K562 (cell line): Measurements from ENCODE around the gene ITPR1. TPM values are rescaled to one million over a fixed set of nuclear protein-coding genes. Genes with fewer than 3 reads are reported as not detected.

Experiments
- FOS ChIP-seq: IDR thresholded peaks from 3 replicates; pipeline ENCODE4 v1.6.1; 2011; ENCODE audit not compliant: insufficient read length; ENCODE audit errors: extremely low read depth
- FOXJ3 ChIP-seq: sonication (generic); formaldehyde crosslinking; IDR thresholded peaks from 2 replicates; pipeline ENCODE4 v1.4.0; 2020; ENCODE audit warnings: mild to moderate bottlenecking, missing genetic modification reagents
- JUND ChIP-seq, 2 experiments: IDR thresholded peaks; 2 replicates in 1 of 2; 3 replicates in 1 of 2; pipeline ENCODE4 v1.6.1; 2011; ENCODE audit warnings: borderline replicate concordance in 2 of 2, low read depth in 2 of 2, low read length in 2 of 2, improper control_type of control experiment in 1 of 2, missing biosample characterization in 1 of 2, missing genetic modification characterization in 1 of 2, missing genetic modification reagents in 1 of 2
- KDM1A ChIP-seq, 2 experiments: fragments of 450-650 bp; IDR thresholded peaks; 2 replicates each; pipeline ENCODE4 v1.6.1; 2016; ENCODE audit warnings: mild to moderate bottlenecking in 2 of 2
- MAFK ChIP-seq: IDR thresholded peaks from 2 replicates; pipeline ENCODE4 v1.6.1; 2011; ENCODE audit warnings: low read length, improper control_type of control experiment
- MECOM ChIP-seq: fragments of 250-450 bp; sonication (Bioruptor Pico); IDR thresholded peaks from 2 replicates; pipeline ENCODE4 v1.8.0; 2022; ENCODE audit warnings: inconsistent platforms
- NFYB ChIP-seq: IDR thresholded peaks from 2 replicates; pipeline ENCODE4 v1.6.1; 2011; ENCODE audit warnings: mild to moderate bottlenecking, moderate library complexity; ENCODE audit not compliant: insufficient read length; ENCODE audit errors: extremely low read depth
- POLR2B ChIP-seq: fragments of 450-650 bp; IDR thresholded peaks from 2 replicates; pipeline ENCODE4 v1.6.1; 2018; ENCODE audit warnings: low read depth; ENCODE audit not compliant: partially characterized antibody
- RBM14 ChIP-seq: fragments of 200-400 bp; formaldehyde crosslinking; IDR thresholded peaks from 2 replicates; pipeline ENCODE4 v1.6.1; 2018; ENCODE audit warnings: low read depth, mild to moderate bottlenecking, low read length, moderate library complexity, borderline replicate concordance; ENCODE audit not compliant: insufficient read depth
- SMARCE1 ChIP-seq: fragments of 450-650 bp; IDR thresholded peaks from 2 replicates; pipeline ENCODE4 v1.7.1; 2016; ENCODE audit warnings: mild to moderate bottlenecking
- SP1 ChIP-seq: sonication (generic); formaldehyde crosslinking; IDR thresholded peaks from 2 replicates; pipeline ENCODE4 v1.8.1; 2022; ENCODE audit warnings: mild to moderate bottlenecking, missing genetic modification reagents
- TAF9B ChIP-seq: fragments of 450-650 bp; IDR thresholded peaks from 2 replicates; pipeline ENCODE4 v1.6.1; 2018; ENCODE audit warnings: mild to moderate bottlenecking; ENCODE audit not compliant: partially characterized antibody
- ZBTB7A ChIP-seq: IDR thresholded peaks from 2 replicates; pipeline ENCODE4 v1.6.1; 2011; ENCODE audit warnings: low read depth, mild to moderate bottlenecking, low read length, moderate library complexity, borderline replicate concordance; ENCODE audit not compliant: control insufficient read depth
- polyA plus RNA-seq, 8 experiments: library from polyadenylated mRNA; depleted of rRNA in 4 of 8; stranded (reverse) in 5 of 8; unstranded in 3 of 8; fragments of >200 nt; fragmentation: Nextera tagmentation in 2 of 8; fragmentation: Illumina TruSeq in 1 of 8; extraction: Ambion mirVana in 2 of 8; extraction: Trizol in 1 of 8; gene quantifications; 2 replicates each; pipeline versions ENCODE4 v1.2.1 to v1.2.3, GENCODE V29; 2011 to 2014; ENCODE audit warnings: inconsistent platforms in 1 of 8, missing spikeins in 1 of 8
- total RNA-seq, 7 experiments: library from RNA; depleted of rRNA in 6 of 7; stranded (reverse); fragments of >200 nt in 6 of 7; fragmentation: Illumina TruSeq in 2 of 7; extraction: Trizol in 2 of 7; gene quantifications; 2 replicates each; pipeline versions ENCODE4 v1.2.1 to v1.2.3, GENCODE V29; 2011 to 2021; ENCODE audit warnings: low replicate concordance in 1 of 7
- TF ChIP-seq, protein P1 (sequence below): fragments of 250-450 bp; sonication (Bioruptor Pico); IDR thresholded peaks from 2 replicates; pipeline ENCODE4 v1.8.0; 2021; ENCODE audit warnings: moderate library complexity, mild to moderate bottlenecking, inconsistent platforms
- TF ChIP-seq, protein P2 (sequence below), 2 experiments: fragments of 450-650 bp; IDR thresholded peaks; 2 replicates each; pipeline ENCODE4 v1.6.1; 2018; ENCODE audit warnings: mild to moderate bottlenecking in 2 of 2, low read depth in 1 of 2; ENCODE audit not compliant: partially characterized antibody in 2 of 2
- TF ChIP-seq, protein P3 (sequence below): fragments of 200-800 bp; sonication (Bioruptor generic); IDR thresholded peaks from 2 replicates; pipeline ENCODE4 v1.6.1; 2017; ENCODE audit warnings: missing genetic modification characterization, missing compliant biosample characterization
- TF ChIP-seq, protein P4 (sequence below): sonication (generic); formaldehyde crosslinking; IDR thresholded peaks from 2 replicates; pipeline ENCODE4 v1.8.0; 2022; ENCODE audit warnings: mild to moderate bottlenecking, missing genetic modification reagents

The ITPR1 gene
- total and polyA plus RNA-seq, 9 of the 15 experiments (the other 6 are each of a cell fraction or from before 2014, with no cell fraction given) = 22.4 to 40.0 (median 27.4) TPM

DNA sequence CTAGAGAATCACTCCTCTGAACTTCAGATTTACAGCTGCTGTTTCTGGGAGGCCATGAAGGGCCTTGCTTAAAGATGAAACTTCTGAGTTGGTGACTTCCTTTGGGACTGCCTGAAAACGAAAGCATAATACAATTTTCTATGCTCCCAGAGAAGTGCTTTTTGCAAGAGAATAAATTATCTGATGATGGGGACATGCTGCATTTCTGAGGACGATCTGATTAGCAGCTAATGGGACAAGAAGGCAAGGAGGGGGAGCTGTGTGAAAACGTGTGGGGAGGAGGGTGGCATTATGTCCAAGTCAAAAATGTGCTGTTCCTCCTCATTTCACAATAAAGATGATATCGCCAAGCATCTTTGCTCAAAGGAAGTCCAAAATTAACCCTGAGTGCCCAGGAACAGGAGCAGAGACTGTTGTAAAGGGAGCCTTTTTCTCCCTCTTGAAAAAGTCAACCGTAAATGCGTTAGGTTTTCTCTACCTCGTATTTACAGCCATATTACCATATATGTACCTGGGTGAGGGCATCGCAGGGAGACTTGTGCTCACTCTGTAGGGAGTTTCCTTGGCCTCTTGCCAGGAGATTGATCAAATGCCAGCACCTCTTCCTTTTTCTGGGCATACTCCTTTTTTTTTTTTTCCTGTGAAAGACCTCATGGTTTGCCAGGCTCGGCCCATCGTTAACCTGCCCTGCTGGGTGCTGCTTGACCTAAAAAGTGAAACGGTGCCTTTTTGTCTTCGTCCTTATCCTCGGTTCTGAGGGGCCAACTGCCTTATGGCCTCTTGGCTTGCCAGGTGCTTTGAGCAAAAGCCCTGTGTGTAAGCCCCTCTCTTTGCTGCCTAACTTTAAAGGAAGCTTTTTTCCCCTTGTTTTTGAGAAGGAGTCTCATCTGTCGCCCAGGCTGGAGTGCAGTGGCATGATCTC is 11.5 kb downstream of the ITPR1 start (continued):
- TF ChIP-seq JUND (IDR thresholded peaks at IDR 0.05; ENCODE audit: borderline replicate concordance, low read depth, low read length) = no peak
- peak; percentile 27; the same call in 1 of the 3 replicates for TF ChIP-seq JUND (tag; IDR thresholded peaks at IDR 0.05; ENCODE audit: borderline replicate concordance, low read depth, low read length)
- TF ChIP-seq, protein P1, sequence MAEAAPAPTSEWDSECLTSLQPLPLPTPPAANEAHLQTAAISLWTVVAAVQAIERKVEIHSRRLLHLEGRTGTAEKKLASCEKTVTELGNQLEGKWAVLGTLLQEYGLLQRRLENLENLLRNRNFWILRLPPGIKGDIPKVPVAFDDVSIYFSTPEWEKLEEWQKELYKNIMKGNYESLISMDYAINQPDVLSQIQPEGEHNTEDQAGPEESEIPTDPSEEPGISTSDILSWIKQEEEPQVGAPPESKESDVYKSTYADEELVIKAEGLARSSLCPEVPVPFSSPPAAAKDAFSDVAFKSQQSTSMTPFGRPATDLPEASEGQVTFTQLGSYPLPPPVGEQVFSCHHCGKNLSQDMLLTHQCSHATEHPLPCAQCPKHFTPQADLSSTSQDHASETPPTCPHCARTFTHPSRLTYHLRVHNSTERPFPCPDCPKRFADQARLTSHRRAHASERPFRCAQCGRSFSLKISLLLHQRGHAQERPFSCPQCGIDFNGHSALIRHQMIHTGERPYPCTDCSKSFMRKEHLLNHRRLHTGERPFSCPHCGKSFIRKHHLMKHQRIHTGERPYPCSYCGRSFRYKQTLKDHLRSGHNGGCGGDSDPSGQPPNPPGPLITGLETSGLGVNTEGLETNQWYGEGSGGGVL (CRISPR knock-in tag) = no peak
- TF ChIP-seq, protein P2, sequence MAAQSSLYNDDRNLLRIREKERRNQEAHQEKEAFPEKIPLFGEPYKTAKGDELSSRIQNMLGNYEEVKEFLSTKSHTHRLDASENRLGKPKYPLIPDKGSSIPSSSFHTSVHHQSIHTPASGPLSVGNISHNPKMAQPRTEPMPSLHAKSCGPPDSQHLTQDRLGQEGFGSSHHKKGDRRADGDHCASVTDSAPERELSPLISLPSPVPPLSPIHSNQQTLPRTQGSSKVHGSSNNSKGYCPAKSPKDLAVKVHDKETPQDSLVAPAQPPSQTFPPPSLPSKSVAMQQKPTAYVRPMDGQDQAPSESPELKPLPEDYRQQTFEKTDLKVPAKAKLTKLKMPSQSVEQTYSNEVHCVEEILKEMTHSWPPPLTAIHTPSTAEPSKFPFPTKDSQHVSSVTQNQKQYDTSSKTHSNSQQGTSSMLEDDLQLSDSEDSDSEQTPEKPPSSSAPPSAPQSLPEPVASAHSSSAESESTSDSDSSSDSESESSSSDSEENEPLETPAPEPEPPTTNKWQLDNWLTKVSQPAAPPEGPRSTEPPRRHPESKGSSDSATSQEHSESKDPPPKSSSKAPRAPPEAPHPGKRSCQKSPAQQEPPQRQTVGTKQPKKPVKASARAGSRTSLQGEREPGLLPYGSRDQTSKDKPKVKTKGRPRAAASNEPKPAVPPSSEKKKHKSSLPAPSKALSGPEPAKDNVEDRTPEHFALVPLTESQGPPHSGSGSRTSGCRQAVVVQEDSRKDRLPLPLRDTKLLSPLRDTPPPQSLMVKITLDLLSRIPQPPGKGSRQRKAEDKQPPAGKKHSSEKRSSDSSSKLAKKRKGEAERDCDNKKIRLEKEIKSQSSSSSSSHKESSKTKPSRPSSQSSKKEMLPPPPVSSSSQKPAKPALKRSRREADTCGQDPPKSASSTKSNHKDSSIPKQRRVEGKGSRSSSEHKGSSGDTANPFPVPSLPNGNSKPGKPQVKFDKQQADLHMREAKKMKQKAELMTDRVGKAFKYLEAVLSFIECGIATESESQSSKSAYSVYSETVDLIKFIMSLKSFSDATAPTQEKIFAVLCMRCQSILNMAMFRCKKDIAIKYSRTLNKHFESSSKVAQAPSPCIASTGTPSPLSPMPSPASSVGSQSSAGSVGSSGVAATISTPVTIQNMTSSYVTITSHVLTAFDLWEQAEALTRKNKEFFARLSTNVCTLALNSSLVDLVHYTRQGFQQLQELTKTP (IDR thresholded peaks at IDR 0.05; ENCODE audit: low read depth in 1 of 2, partially characterized antibody in 2 of 2) = no peak
- TF ChIP-seq SP1 = no peak
- TF ChIP-seq FOXJ3 (CRISPR knock-in tag) = no peak
- no peak for TF ChIP-seq ZBTB7A
- peak; percentile 49; the same call in 1 of the 2 replicates for TF ChIP-seq SMARCE1
- TF ChIP-seq POLR2B = no peak
- no peak for TF ChIP-seq NFYB
- no peak for TF ChIP-seq TAF9B
- TF ChIP-seq RBM14 = no peak
- TF ChIP-seq KDM1A (IDR thresholded peaks at IDR 0.05) = no peak
- TF ChIP-seq, protein P3, sequence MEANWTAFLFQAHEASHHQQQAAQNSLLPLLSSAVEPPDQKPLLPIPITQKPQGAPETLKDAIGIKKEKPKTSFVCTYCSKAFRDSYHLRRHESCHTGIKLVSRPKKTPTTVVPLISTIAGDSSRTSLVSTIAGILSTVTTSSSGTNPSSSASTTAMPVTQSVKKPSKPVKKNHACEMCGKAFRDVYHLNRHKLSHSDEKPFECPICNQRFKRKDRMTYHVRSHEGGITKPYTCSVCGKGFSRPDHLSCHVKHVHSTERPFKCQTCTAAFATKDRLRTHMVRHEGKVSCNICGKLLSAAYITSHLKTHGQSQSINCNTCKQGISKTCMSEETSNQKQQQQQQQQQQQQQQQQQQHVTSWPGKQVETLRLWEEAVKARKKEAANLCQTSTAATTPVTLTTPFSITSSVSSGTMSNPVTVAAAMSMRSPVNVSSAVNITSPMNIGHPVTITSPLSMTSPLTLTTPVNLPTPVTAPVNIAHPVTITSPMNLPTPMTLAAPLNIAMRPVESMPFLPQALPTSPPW (CRISPR knock-in tag) = peak; percentile 75; the same call in 1 of the 2 replicates
- TF ChIP-seq, protein P4, sequence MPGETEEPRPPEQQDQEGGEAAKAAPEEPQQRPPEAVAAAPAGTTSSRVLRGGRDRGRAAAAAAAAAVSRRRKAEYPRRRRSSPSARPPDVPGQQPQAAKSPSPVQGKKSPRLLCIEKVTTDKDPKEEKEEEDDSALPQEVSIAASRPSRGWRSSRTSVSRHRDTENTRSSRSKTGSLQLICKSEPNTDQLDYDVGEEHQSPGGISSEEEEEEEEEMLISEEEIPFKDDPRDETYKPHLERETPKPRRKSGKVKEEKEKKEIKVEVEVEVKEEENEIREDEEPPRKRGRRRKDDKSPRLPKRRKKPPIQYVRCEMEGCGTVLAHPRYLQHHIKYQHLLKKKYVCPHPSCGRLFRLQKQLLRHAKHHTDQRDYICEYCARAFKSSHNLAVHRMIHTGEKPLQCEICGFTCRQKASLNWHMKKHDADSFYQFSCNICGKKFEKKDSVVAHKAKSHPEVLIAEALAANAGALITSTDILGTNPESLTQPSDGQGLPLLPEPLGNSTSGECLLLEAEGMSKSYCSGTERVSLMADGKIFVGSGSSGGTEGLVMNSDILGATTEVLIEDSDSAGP (CRISPR knock-in tag) = no peak
- TF ChIP-seq FOS = no peak
- no peak for TF ChIP-seq MAFK
- 0 out of 2 replicates have a peak, but pooled peaks have one; percentile 14 for TF ChIP-seq MECOM (CRISPR knock-in tag)
